Measurements from ENCODE around the gene RAD9A.

- TF ChIP-seq CTCF (IDR thresholded peaks at IDR 0.05) (no peak), POLR2A (IDR thresholded peaks at IDR 0.05) (no peak)
These were observed 24.0 kb upstream of the RAD9A start for GRCh38 chr11:67367761-67368227.

Data from heart left ventricle (tissue), 13 donors.